GM23338 (cell line): ENCODE results near the gene KCNMB4. TPM values are rescaled to one million over a fixed set of nuclear protein-coding genes. Genes with fewer than 3 reads are reported as not detected.

Experiments
- ATAC-seq: fragments of 200-7000 bp; cut with Tn5 transposase; 3 replicates; pipeline ENCODE4 v1.9.1; 2020
- DNase-seq: peaks from one replicate; pipeline ENCODE4 v3.0.0-alpha.2; 2015; ENCODE audit warnings: low spot score
- H2AFZ ChIP-seq: fragments of 200-600 bp; sonication (generic); 2 replicates; pipeline ENCODE4 v1.8.0; 2016; ENCODE audit warnings: antibody characterized with exemption, mild to moderate bottlenecking, moderate library complexity
- H3F3A ChIP-seq: fragments of 200-600 bp; sonication (generic); replicated peaks from 2 replicates; pipeline ENCODE4 v1.8.0; 2017; ENCODE audit warnings: antibody characterized with exemption, mixed run types, low read depth
- H3K27ac ChIP-seq: fragments of 200-600 bp; sonication (generic); 2 replicates; pipeline ENCODE4 v1.6.1; 2016; ENCODE audit warnings: low read depth
- H3K27me3 ChIP-seq: fragments of 200-600 bp; sonication (generic); 2 replicates; pipeline ENCODE4 v1.8.0; 2016; ENCODE audit warnings: mild to moderate bottlenecking, mixed run types, moderate library complexity; ENCODE audit not compliant: insufficient read depth
- H3K36me3 ChIP-seq: fragments of 200-600 bp; sonication (generic); 2 replicates; pipeline ENCODE4 v1.8.0; 2016; ENCODE audit warnings: mild to moderate bottlenecking; ENCODE audit not compliant: insufficient read depth
- H3K4me1 ChIP-seq: fragments of 200-600 bp; sonication (generic); 2 replicates; pipeline ENCODE4 v1.8.0; 2016; ENCODE audit warnings: mild to moderate bottlenecking, moderate library complexity; ENCODE audit not compliant: insufficient read depth
- H3K4me2 ChIP-seq: fragments of 200-600 bp; sonication (generic); 2 replicates; pipeline ENCODE4 v1.7.1; 2017; ENCODE audit warnings: mixed run types
- H3K4me3 ChIP-seq: fragments of 200-600 bp; sonication (generic); 2 replicates; pipeline ENCODE4 v1.6.1; 2016; ENCODE audit warnings: mixed run types
- H3K79me2 ChIP-seq: fragments of 200-600 bp; sonication (generic); replicated peaks from 2 replicates; pipeline ENCODE4 v1.8.0; 2017; ENCODE audit warnings: mild to moderate bottlenecking; ENCODE audit not compliant: insufficient read depth
- H3K9me2 ChIP-seq: fragments of 200-600 bp; sonication (generic); 2 replicates; pipeline ENCODE4 v1.8.0; 2017; ENCODE audit not compliant: insufficient read depth
- H4K20me1 ChIP-seq: fragments of 200-600 bp; sonication (generic); replicated peaks from 2 replicates; pipeline ENCODE4 v1.8.0; 2017; ENCODE audit warnings: mild to moderate bottlenecking; ENCODE audit not compliant: insufficient read depth
- H3K27ac Mint-ChIP-seq: 2 replicates; pipeline ENCODE4 v1.8.0; 2020; ENCODE audit warnings: inconsistent platforms, mild to moderate bottlenecking, moderate library complexity, mixed read lengths
- H3K27me3 Mint-ChIP-seq: 3 replicates; pipeline ENCODE4 v1.8.0; 2022; ENCODE audit warnings: low read depth, mild to moderate bottlenecking, moderate library complexity, mixed read lengths, inconsistent platforms; ENCODE audit not compliant: insufficient read depth, poor library complexity
- H3K36me3 Mint-ChIP-seq: 3 replicates; pipeline ENCODE4 v1.8.0; 2021; ENCODE audit warnings: low read depth, mild to moderate bottlenecking, inconsistent platforms, moderate library complexity, mixed read lengths
- H3K4me1 Mint-ChIP-seq: 3 replicates; pipeline ENCODE4 v1.8.0; 2020; ENCODE audit warnings: mild to moderate bottlenecking, inconsistent platforms, mixed read lengths
- H3K4me3 Mint-ChIP-seq: 3 replicates; pipeline ENCODE4 v1.8.0; 2021; ENCODE audit warnings: moderate library complexity, mild to moderate bottlenecking, inconsistent platforms, mixed read lengths
- H3K9me3 Mint-ChIP-seq: 3 replicates; pipeline ENCODE4 v1.8.0; 2020; ENCODE audit warnings: moderate library complexity, mild to moderate bottlenecking, inconsistent platforms, mixed read lengths
- CREB1 ChIP-seq: fragments of 250-450 bp; sonication (Bioruptor Pico); IDR thresholded peaks from 2 replicates; pipeline ENCODE4 v1.5.0; 2020; ENCODE audit warnings: low read depth, mild to moderate bottlenecking, moderate library complexity
- EZH2 ChIP-seq: fragments of 200-600 bp; sonication (generic); IDR thresholded peaks from one replicate; pipeline ENCODE4 v1.8.0; 2017; ENCODE audit warnings: antibody characterized with exemption, mild to moderate bottlenecking, low read depth; ENCODE audit not compliant: unreplicated experiment
- EZH2phosphoT487 ChIP-seq: fragments of 200-600 bp; sonication (generic); IDR thresholded peaks from one replicate; pipeline ENCODE4 v1.8.1; 2018; ENCODE audit warnings: antibody characterized with exemption; ENCODE audit not compliant: unreplicated experiment
- JUNB ChIP-seq: IDR thresholded peaks from one replicate; pipeline ENCODE4 v1.6.1; 2016; ENCODE audit warnings: antibody characterized with exemption; ENCODE audit not compliant: unreplicated experiment
- NANOG ChIP-seq: IDR thresholded peaks from 2 replicates; pipeline ENCODE4 v1.6.1; 2016; ENCODE audit warnings: antibody characterized with exemption, borderline replicate concordance
- POLR2AphosphoS5 ChIP-seq: IDR thresholded peaks from 2 replicates; pipeline ENCODE4 v1.6.1; 2016; ENCODE audit warnings: antibody characterized with exemption, low read depth
- STAT1 ChIP-seq: IDR thresholded peaks from one replicate; pipeline ENCODE4 v1.6.1; 2016; ENCODE audit warnings: antibody characterized with exemption; ENCODE audit not compliant: unreplicated experiment
- ZNF114 ChIP-seq: fragments of 250-450 bp; sonication (Bioruptor Pico); IDR thresholded peaks from 2 replicates; pipeline ENCODE4 v1.5.0; 2020; ENCODE audit warnings: mild to moderate bottlenecking, moderate library complexity
- ZNF331 ChIP-seq: fragments of 250-450 bp; sonication (Bioruptor Pico); IDR thresholded peaks from 2 replicates; pipeline ENCODE4 v1.5.0; 2020; ENCODE audit warnings: low read depth, mild to moderate bottlenecking, moderate library complexity
- polyA plus RNA-seq: library from polyadenylated mRNA; unstranded; fragments of >200 nt; fragmentation: Nextera tagmentation; extraction: Ambion mirVana; gene quantifications from 2 replicates; pipeline ENCODE4 v1.2.1, GENCODE V29; 2016
- total RNA-seq: library from RNA; depleted of rRNA; stranded (reverse); fragments of >200 nt; shearing (Covaris generic); gene quantifications from 2 replicates; pipeline ENCODE4 v1.2.3, GENCODE V29; 2014
- TF ChIP-seq, protein P1 (sequence below): IDR thresholded peaks from one replicate; pipeline ENCODE4 v1.6.1; 2018; ENCODE audit warnings: antibody characterized with exemption; ENCODE audit not compliant: unreplicated experiment
- TF ChIP-seq, protein P2 (sequence below): IDR thresholded peaks from 2 replicates; pipeline ENCODE4 v1.6.1; 2016; ENCODE audit warnings: antibody characterized with exemption
- TF ChIP-seq, protein P3 (sequence below), 2 experiments: fragments of 200-600 bp in 1 of 2; sonication (generic) in 1 of 2; conservative IDR thresholded peaks; 2 replicates each; pipeline versions ENCODE4 v1.5.1 to v1.6.1; 2016 to 2017; ENCODE audit warnings: antibody characterized with exemption in 2 of 2, low read depth in 2 of 2, mild to moderate bottlenecking in 2 of 2, moderate library complexity in 1 of 2
- TF ChIP-seq, protein P4 (sequence below): fragments of 250-450 bp; sonication (Bioruptor Pico); IDR thresholded peaks from 2 replicates; pipeline ENCODE4 v1.5.0; 2020; ENCODE audit warnings: mild to moderate bottlenecking, moderate library complexity

The KCNMB4 gene
- total and polyA plus RNA-seq, 2 experiments from 2014 or later, result 9.4 to 14.7 TPM

DNA sequence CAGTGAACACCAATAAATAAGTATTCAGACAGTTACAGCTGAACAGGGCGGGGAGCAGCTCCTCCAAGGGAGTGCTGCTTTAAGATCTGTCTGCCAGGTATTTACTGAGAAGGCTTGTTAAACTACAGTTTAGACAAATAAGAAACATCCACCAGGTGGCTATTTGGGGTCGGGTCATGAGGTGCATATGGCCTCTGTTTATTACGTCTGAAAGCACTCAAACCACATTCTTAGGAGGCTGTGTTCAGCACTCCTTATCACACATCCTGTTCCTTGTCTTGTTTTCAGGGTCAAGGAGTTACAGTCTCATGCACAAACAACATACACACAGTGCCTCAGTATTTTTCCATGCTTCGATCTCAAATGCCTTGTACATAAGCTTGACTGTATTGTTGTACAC is 78.8 kb downstream of the KCNMB4 start:
- H3K79me2 ChIP-seq, result no peaks in the 10 kb centered on the region
- no peaks in the 10 kb centered on the region for H3K27me3 ChIP-seq
- H3K4me3 Mint-ChIP-seq, result no peak overlapping the region
- no peaks in the 10 kb centered on the region for H3K4me1 ChIP-seq
- H3K9me2 ChIP-seq, result 0 out of 2 replicates have a peak, but pooled peaks cover 5% of the 10 kb centered on the region
- no peak overlapping the region for H3K4me3 ChIP-seq
- H3F3A ChIP-seq, result no peaks in the 10 kb centered on the region
- ATAC-seq (no peak), DNase-seq (peak; percentile 9)
- no peak overlapping the region for H3K27ac Mint-ChIP-seq
- peaks cover 12% of the 10 kb centered on the region for H3K36me3 Mint-ChIP-seq
- H3K9me3 Mint-ChIP-seq, result peaks cover 10% of the 10 kb centered on the region
- no peaks in the 10 kb centered on the region for H4K20me1 ChIP-seq
- no peak overlapping the region for H2AFZ ChIP-seq
- H3K4me2 ChIP-seq, result no peak overlapping the region
- 0 out of 2 replicates have a peak, but pooled peaks cover 1% of the 10 kb centered on the region for H3K36me3 ChIP-seq
- no peak overlapping the region for H3K27ac ChIP-seq
- H3K27me3 Mint-ChIP-seq, result peaks cover 3% of the 10 kb centered on the region
- TF ChIP-seq, protein P1, sequence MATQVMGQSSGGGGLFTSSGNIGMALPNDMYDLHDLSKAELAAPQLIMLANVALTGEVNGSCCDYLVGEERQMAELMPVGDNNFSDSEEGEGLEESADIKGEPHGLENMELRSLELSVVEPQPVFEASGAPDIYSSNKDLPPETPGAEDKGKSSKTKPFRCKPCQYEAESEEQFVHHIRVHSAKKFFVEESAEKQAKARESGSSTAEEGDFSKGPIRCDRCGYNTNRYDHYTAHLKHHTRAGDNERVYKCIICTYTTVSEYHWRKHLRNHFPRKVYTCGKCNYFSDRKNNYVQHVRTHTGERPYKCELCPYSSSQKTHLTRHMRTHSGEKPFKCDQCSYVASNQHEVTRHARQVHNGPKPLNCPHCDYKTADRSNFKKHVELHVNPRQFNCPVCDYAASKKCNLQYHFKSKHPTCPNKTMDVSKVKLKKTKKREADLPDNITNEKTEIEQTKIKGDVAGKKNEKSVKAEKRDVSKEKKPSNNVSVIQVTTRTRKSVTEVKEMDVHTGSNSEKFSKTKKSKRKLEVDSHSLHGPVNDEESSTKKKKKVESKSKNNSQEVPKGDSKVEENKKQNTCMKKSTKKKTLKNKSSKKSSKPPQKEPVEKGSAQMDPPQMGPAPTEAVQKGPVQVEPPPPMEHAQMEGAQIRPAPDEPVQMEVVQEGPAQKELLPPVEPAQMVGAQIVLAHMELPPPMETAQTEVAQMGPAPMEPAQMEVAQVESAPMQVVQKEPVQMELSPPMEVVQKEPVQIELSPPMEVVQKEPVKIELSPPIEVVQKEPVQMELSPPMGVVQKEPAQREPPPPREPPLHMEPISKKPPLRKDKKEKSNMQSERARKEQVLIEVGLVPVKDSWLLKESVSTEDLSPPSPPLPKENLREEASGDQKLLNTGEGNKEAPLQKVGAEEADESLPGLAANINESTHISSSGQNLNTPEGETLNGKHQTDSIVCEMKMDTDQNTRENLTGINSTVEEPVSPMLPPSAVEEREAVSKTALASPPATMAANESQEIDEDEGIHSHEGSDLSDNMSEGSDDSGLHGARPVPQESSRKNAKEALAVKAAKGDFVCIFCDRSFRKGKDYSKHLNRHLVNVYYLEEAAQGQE, result no peak
- TF ChIP-seq STAT1 (no peak), CREB1 (CRISPR knock-in tag) (no peak), ZNF331 (CRISPR knock-in tag) (no peak), NANOG (no peak), POLR2AphosphoS5 (no peak), ZNF114 (CRISPR knock-in tag) (no peak), EZH2phosphoT487 (no peak), JUNB (no peak), EZH2 (no peak)
- TF ChIP-seq, protein P2, sequence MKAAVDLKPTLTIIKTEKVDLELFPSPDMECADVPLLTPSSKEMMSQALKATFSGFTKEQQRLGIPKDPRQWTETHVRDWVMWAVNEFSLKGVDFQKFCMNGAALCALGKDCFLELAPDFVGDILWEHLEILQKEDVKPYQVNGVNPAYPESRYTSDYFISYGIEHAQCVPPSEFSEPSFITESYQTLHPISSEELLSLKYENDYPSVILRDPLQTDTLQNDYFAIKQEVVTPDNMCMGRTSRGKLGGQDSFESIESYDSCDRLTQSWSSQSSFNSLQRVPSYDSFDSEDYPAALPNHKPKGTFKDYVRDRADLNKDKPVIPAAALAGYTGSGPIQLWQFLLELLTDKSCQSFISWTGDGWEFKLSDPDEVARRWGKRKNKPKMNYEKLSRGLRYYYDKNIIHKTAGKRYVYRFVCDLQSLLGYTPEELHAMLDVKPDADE, result no peak
- TF ChIP-seq, protein P3, sequence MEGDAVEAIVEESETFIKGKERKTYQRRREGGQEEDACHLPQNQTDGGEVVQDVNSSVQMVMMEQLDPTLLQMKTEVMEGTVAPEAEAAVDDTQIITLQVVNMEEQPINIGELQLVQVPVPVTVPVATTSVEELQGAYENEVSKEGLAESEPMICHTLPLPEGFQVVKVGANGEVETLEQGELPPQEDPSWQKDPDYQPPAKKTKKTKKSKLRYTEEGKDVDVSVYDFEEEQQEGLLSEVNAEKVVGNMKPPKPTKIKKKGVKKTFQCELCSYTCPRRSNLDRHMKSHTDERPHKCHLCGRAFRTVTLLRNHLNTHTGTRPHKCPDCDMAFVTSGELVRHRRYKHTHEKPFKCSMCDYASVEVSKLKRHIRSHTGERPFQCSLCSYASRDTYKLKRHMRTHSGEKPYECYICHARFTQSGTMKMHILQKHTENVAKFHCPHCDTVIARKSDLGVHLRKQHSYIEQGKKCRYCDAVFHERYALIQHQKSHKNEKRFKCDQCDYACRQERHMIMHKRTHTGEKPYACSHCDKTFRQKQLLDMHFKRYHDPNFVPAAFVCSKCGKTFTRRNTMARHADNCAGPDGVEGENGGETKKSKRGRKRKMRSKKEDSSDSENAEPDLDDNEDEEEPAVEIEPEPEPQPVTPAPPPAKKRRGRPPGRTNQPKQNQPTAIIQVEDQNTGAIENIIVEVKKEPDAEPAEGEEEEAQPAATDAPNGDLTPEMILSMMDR (conservative IDR thresholded peaks at IDR 0.05; ENCODE audit: low read depth in 2 of 2), result no peak
- TF ChIP-seq, protein P4, sequence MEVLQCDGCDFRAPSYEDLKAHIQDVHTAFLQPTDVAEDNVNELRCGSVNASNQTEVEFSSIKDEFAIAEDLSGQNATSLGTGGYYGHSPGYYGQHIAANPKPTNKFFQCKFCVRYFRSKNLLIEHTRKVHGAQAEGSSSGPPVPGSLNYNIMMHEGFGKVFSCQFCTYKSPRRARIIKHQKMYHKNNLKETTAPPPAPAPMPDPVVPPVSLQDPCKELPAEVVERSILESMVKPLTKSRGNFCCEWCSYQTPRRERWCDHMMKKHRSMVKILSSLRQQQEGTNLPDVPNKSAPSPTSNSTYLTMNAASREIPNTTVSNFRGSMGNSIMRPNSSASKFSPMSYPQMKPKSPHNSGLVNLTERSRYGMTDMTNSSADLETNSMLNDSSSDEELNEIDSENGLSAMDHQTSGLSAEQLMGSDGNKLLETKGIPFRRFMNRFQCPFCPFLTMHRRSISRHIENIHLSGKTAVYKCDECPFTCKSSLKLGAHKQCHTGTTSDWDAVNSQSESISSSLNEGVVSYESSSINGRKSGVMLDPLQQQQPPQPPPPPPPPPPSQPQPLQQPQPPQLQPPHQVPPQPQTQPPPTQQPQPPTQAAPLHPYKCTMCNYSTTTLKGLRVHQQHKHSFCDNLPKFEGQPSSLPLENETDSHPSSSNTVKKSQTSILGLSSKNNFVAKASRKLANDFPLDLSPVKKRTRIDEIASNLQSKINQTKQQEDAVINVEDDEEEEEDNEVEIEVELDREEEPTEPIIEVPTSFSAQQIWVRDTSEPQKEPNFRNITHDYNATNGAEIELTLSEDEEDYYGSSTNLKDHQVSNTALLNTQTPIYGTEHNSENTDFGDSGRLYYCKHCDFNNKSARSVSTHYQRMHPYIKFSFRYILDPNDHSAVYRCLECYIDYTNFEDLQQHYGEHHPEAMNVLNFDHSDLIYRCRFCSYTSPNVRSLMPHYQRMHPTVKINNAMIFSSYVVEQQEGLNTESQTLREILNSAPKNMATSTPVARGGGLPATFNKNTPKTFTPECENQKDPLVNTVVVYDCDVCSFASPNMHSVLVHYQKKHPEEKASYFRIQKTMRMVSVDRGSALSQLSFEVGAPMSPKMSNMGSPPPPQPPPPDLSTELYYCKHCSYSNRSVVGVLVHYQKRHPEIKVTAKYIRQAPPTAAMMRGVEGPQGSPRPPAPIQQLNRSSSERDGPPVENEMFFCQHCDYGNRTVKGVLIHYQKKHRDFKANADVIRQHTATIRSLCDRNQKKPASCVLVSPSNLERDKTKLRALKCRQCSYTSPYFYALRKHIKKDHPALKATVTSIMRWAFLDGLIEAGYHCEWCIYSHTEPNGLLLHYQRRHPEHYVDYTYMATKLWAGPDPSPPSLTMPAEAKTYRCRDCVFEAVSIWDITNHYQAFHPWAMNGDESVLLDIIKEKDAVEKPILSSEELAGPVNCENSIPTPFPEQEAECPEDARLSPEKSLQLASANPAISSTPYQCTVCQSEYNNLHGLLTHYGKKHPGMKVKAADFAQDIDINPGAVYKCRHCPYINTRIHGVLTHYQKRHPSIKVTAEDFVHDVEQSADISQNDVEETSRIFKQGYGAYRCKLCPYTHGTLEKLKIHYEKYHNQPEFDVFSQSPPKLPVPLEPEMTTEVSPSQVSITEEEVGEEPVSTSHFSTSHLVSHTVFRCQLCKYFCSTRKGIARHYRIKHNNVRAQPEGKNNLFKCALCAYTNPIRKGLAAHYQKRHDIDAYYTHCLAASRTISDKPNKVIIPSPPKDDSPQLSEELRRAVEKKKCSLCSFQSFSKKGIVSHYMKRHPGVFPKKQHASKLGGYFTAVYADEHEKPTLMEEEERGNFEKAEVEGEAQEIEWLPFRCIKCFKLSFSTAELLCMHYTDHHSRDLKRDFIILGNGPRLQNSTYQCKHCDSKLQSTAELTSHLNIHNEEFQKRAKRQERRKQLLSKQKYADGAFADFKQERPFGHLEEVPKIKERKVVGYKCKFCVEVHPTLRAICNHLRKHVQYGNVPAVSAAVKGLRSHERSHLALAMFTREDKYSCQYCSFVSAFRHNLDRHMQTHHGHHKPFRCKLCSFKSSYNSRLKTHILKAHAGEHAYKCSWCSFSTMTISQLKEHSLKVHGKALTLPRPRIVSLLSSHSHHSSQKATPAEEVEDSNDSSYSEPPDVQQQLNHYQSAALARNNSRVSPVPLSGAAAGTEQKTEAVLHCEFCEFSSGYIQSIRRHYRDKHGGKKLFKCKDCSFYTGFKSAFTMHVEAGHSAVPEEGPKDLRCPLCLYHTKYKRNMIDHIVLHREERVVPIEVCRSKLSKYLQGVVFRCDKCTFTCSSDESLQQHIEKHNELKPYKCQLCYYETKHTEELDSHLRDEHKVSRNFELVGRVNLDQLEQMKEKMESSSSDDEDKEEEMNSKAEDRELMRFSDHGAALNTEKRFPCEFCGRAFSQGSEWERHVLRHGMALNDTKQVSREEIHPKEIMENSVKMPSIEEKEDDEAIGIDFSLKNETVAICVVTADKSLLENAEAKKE (CRISPR knock-in tag), result no peak
- no peaks in the 10 kb centered on the region for H3K4me1 Mint-ChIP-seq
